Psoas muscle (tissue), 8 donors: ENCODE measurements around the gene HS3ST4. TPM values are rescaled to one million over a fixed set of nuclear protein-coding genes. Genes with fewer than 3 reads are reported as not detected.

ENCODE experiments used
- ATAC-seq, 4 donors: fragments of 200-7000 bp; cut with Tn5 transposase; one replicate each; pipeline ENCODE4 v1.9.1; 2020; ENCODE audit warnings: moderate library complexity in 3 of 4, mild to moderate bottlenecking in 2 of 4
- DNase-seq, 2 donors: peaks; one replicate each; pipeline ENCODE4 v3.0.0-alpha.2; 2020
- H3K27ac ChIP-seq: fragments of 200-600 bp; one replicate; pipeline ENCODE4 v1.8.0; 2022
- H3K27me3 ChIP-seq, 3 donors: fragments of 200-600 bp in 1 of 3; one replicate each; pipeline versions ENCODE4 v1.6.1 to v1.8.0; 2013 to 2022; ENCODE audit warnings: low read length in 2 of 3, mild to moderate bottlenecking in 2 of 3, moderate library complexity in 1 of 3; ENCODE audit not compliant: insufficient read depth in 3 of 3
- H3K36me3 ChIP-seq, 2 donors: fragments of 200-600 bp in 1 of 2; one replicate each; pipeline versions ENCODE4 v1.6.1 to v1.8.0; 2013 to 2022; ENCODE audit warnings: low read depth in 1 of 2, mild to moderate bottlenecking in 1 of 2, moderate library complexity in 1 of 2; ENCODE audit not compliant: insufficient read depth in 1 of 2
- H3K4me1 ChIP-seq: fragments of 200-600 bp; one replicate; pipeline ENCODE4 v1.8.0; 2022
- H3K4me3 ChIP-seq: fragments of 200-600 bp; one replicate; pipeline ENCODE4 v1.8.0; 2022; ENCODE audit warnings: mild to moderate bottlenecking
- H3K9me3 ChIP-seq: fragments of 200-600 bp; one replicate; pipeline ENCODE4 v1.8.0; 2022
- WGBS, 3 donors: extraction: QIAGEN DNeasy Blood & Tissue Kit; methylation state at CpG; one replicate each; pipeline versions ENCODE4 v1.1.6 to v1.1.7; 2013; 5-methylcytosine and 5-hydroxymethylcytosine counted together
- intact Hi-C, 2 donors: fragments of 100-400 bp; cut with DNase I; formaldehyde crosslinking; loops; one replicate each; pipeline versions ENCODE4 v1.11.0 to v1.14.2; 2022
- polyA plus RNA-seq, 3 donors: library from polyadenylated mRNA; stranded (reverse); fragments of 200-250 nt; gene quantifications; one replicate each; pipeline ENCODE4 v1.2.3, GENCODE V29; 2013
- total RNA-seq, 4 donors: library from RNA; stranded (reverse); fragmentation: NEBNext Ultra II Directional in 2 of 4; extraction: Animal tissue kit (Norgen Biotek cat#: 25700) in 2 of 4; gene quantifications; one replicate each; pipeline versions ENCODE4 v1.2.1 to v1.2.4, GENCODE V29; 2021 to 2023
- TF ChIP-seq, protein P1 (sequence below): fragments of 200-600 bp; IDR thresholded peaks from one replicate; pipeline ENCODE4 v1.8.0; 2022; ENCODE audit warnings: antibody characterized with exemption
- donor health status: healthy with polysubstance abuse.
- donor health status: DM: no; HTN: no; CAD: no; lungs with moderate emphysema.
- donor health status: Bipolar disorder and iron deficiency.
- donor health status: healthy.
- donor health status: DM: yes; HTN: yes; CAD: no.
- donor health status: DM: no; HTN: no; CAD: no.
- donor health status: DM: no; HTN: no; CAD: no.
- donor health status: DM: yes; HTN: yes; CAD: no.

Gene HS3ST4
- total and polyA plus RNA-seq, 7 donors: 0.01 TPM; not detected in 6

DNA sequence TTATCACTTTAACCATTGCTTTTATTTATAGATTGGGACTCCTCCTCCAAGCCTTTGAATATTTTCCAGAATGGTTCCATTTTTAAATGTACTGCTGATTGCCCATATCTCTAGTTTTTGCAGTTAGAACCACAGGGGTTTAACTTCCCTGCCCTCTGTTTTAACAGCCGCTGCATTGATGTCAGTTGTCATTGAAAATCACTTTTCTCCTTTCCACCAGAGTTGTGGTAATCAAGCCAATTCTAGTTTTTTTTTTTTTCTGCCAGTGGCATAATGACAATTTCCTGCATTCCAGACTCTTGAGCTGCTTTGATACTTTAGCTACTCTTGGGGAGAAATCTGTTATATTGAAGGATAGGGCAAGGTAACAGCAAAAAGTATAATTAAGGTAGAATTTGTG, 91.5 kb downstream of the HS3ST4 start:
- DNase-seq (no peak), ATAC-seq (no peak)
- WGBS, 3 donors: 61 to 68% (median 64%) methylated on average over 1 of the region's 1 CpG
- intact Hi-C loops: no loop called here
- Histone ChIP-seq H3K4me1 (no peaks in the 10 kb centered on the region), H3K27ac (no peak overlapping the region), H3K9me3 (no peaks in the 10 kb centered on the region), H3K27me3 (no peaks in the 10 kb centered on the region), H3K4me3 (no peak overlapping the region), H3K36me3 (no peaks in the 10 kb centered on the region)
- TF ChIP-seq, protein P1, sequence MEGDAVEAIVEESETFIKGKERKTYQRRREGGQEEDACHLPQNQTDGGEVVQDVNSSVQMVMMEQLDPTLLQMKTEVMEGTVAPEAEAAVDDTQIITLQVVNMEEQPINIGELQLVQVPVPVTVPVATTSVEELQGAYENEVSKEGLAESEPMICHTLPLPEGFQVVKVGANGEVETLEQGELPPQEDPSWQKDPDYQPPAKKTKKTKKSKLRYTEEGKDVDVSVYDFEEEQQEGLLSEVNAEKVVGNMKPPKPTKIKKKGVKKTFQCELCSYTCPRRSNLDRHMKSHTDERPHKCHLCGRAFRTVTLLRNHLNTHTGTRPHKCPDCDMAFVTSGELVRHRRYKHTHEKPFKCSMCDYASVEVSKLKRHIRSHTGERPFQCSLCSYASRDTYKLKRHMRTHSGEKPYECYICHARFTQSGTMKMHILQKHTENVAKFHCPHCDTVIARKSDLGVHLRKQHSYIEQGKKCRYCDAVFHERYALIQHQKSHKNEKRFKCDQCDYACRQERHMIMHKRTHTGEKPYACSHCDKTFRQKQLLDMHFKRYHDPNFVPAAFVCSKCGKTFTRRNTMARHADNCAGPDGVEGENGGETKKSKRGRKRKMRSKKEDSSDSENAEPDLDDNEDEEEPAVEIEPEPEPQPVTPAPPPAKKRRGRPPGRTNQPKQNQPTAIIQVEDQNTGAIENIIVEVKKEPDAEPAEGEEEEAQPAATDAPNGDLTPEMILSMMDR: no peak

DNA sequence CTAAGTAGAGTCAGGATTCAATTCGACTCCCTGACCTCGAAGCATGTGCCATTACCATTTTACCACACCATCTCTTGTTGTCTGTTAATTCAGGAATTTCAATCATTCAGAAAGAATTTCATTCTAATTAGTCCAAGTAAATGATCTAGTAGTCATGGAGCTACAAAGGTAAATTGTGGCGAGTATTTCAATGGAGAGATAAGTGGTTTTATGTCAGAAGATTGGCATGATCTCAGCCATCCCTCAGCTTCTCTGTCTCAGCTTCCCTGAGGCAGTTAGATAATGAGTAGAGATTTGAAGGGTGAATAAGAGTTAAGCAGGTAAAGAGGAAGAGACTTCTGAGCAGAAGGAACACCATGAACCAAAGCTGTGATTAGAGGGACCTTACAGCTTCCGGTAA, 93.6 kb downstream of the HS3ST4 start:
- no peaks in the 10 kb centered on the region for H3K36me3 ChIP-seq
- H3K27ac ChIP-seq: no peak overlapping the region
- no peaks in the 10 kb centered on the region for H3K9me3 ChIP-seq
- H3K27me3 ChIP-seq: no peaks in the 10 kb centered on the region
- TF ChIP-seq, protein P1: no peak
- ATAC-seq (no peak), DNase-seq (no peak)
- H3K4me3 ChIP-seq: no peak overlapping the region
- intact Hi-C loops: no loop called here
- H3K4me1 ChIP-seq: no peaks in the 10 kb centered on the region
- 67 to 78% (median 75%) methylated on average over 4 of the region's 4 CpGs for WGBS, 3 donors

DNA sequence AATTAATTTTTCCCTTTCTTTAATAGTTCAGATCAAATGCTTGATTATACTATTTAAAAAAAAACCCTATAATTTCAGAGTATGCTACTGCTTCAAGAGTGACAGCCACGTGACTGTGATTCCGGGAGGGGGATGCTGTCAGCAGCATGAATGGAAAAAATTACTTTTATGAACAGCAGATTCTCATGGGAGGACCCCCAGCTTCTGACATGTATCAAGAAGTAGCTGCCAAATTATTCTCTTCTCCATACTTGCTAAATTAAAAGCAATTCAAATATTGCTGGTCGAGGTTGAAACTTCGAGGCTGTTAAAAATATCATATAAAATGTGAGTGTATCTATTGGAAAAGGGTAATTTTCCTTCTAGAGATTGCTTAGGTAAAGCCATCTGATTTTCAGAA, 95.0 kb downstream of the HS3ST4 start:
- 71 to 75% (median 72%) methylated on average over 4 of the region's 4 CpGs for WGBS, 3 donors
- Histone ChIP-seq H3K4me1 (no peaks in the 10 kb centered on the region), H3K4me3 (no peak overlapping the region), H3K36me3 (no peaks in the 10 kb centered on the region), H3K9me3 (no peaks in the 10 kb centered on the region), H3K27ac (no peak overlapping the region), H3K27me3 (no peaks in the 10 kb centered on the region)
- DNase-seq: no peak
- intact Hi-C loops: no loop called here
- TF ChIP-seq, protein P1: no peak
- no peak for ATAC-seq

DNA sequence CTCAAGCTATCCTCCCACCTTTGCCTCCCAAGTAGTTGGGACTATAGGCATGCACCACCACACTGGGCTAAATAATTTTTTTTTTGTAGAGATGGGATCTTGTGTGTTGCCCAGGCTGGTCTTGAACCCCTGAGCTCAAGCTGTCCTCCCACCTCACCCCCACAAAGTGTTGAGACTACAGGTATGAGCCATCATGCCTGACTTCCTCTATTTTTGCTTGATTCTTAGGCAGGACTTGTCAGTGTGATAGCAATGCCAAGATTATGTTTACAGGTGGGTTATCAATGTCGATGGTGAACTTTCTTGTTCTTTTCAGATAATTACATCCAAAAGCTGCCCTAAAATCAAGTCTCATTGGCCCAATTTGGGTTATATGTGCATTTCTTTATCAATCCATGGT, 96.9 kb downstream of the HS3ST4 start:
- intact Hi-C loops: no loop called here
- WGBS, 3 donors: 90 to 100% (median 94%) methylated on average over 1 of the region's 1 CpG

DNA sequence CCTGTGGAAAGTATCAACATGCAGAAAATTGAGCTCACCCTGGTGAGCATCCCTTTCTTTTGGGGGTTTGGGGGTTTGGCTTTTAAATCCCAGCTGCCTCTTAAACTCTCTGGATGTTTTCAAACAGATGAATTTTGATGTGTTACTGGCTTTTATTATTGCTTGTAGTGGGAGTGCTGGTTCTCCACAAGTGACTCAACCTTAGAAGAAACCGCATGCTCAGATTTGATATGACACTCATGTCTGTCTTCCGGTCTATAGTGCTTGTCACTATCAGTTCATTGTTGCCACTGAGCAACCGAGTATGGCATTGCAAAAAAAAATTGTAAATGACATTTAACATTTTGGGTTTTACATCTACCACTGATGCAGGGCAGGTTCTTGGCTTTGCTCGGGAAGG, 104.5 kb downstream of the HS3ST4 start:
- Histone ChIP-seq H3K4me1 (no peaks in the 10 kb centered on the region), H3K27ac (no peak overlapping the region), H3K27me3 (no peaks in the 10 kb centered on the region), H3K9me3 (no peaks in the 10 kb centered on the region), H3K4me3 (no peak overlapping the region), H3K36me3 (no peaks in the 10 kb centered on the region)
- intact Hi-C loops: no loop called here
- 81 to 84% (median 82%) methylated on average over 4 of the region's 4 CpGs for WGBS, 3 donors
- TF ChIP-seq, protein P1: no peak
- ATAC-seq (no peak), DNase-seq (no peak)

More for the DNA sequence above, 96.9 kb downstream of the HS3ST4 start:
- no peak overlapping the region for H3K4me3 ChIP-seq
- H3K27ac ChIP-seq: no peak overlapping the region
- ATAC-seq: no peak
- no peaks in the 10 kb centered on the region for H3K9me3 ChIP-seq
- TF ChIP-seq, protein P1: no peak
- no peaks in the 10 kb centered on the region for H3K27me3 ChIP-seq
- no peaks in the 10 kb centered on the region for H3K4me1 ChIP-seq
- DNase-seq: no peak
- H3K36me3 ChIP-seq: no peaks in the 10 kb centered on the region
